GM18909 (cell line): ENCODE results near the gene NPIPA7.
"Not testable (repeated sequence)": the region's sequence is repeated elsewhere in the genome, so short reads cannot be mapped to it uniquely, and the experiment has no call there.

Source experiments
- ATAC-seq: cut with Tn5 transposase; IDR thresholded peaks from one replicate; pipeline ENCODE4 v1.9.1; 2021; ENCODE audit warnings: mild to moderate bottlenecking; ENCODE audit not compliant: unreplicated experiment, poor library complexity

Gene NPIPA7

GRCh38 chr16:16378840-16379239 lies at the start of gene NPIPA7:
Gene NPIPA7 (plus strand): TSS chr16:16379140. CDS start chr16:16379245, 105 bp downstream.
- not testable (repeated sequence) for ATAC-seq

DNA sequence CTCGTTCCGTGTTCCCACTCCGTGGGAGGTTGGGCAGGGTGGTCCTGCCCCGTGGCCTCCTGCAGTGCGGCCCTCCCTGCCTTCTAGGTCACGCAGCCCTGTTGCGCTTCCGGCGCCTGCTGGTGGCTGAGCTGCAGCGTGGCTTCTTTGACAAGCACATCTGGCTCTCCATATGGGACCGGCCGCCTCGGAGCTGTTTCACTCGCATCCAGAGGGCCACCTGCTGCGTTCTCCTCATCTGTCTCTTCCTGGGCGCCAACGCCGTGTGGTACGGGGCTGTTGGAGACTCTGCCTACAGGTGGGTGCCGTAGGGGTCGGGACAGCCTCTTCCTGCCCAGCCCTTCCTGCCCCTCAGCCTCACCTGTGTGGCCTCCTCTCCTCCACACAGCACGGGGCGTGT lies 47.5 kb upstream of the NPIPA7 start:
- not testable (repeated sequence) for ATAC-seq

GRCh38 chr16:16357556-16357955 lies 21.4 kb upstream of the NPIPA7 start:
- not testable (repeated sequence) for ATAC-seq

DNA sequence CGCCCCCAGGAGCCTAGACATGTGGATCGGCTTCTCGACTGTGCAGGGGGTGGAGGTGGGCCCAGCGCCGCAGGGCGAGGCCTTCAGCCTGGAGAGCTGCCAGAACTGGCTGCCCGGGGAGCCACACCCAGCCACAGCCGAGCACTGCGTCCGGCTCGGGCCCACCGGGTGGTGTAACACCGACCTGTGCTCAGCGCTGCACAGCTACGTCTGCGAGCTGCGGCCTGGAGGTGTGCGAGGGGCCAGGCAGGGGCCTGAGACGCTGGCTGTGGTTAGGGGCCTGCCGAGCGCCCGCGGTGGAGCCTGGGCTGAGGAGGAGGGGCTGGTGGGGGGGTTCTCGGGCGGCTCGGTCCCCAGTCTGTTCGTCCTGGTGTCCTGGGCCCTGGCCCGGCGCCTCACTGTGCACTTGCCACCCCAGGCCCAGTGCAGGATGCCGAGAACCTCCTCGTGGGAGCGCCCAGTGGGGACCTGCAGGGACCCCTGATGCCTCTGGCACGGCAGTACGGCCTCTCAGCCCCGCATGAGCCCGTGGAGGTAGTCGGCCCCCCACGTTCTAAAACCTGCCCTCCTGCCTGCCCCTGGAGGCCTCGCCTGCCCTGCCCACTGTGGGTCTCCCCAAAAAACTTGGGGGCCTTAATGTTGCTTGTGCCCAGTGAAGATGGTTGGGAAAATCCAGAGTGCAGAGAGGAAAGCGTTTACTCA lies 20.2 kb upstream of the NPIPA7 start:
- not testable (repeated sequence) for ATAC-seq

- not testable (repeated sequence) for ATAC-seq
Measured at GRCh38 chr16:16363595-16363994, 15.3 kb upstream of the NPIPA7 start.

- ATAC-seq, result not testable (repeated sequence)
Measured at GRCh38 chr16:16364100-16364499, 14.8 kb upstream of the NPIPA7 start.

- not testable (repeated sequence) for ATAC-seq
Measured at GRCh38 chr16:16364701-16365100, 14.2 kb upstream of the NPIPA7 start.

DNA sequence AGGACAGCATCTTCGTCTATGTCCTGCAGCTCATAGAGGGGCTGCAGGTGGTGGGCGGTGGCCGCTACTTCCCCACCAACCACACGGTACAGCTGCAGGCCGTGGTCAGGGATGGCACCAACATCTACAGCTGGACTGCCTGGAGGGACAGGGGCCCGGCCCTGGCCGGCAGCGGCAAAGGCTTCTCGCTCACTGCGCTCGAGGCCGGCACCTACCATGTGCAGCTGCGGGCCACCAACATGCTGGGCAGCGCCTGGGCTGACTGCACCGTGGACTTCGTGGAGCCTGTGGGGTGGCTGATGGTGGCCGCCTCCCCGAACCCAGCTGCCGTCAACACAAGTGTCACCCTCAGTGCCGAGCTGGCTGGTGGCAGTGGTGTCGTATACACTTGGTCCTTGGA lies 13.6 kb upstream of the NPIPA7 start:
- ATAC-seq, result not testable (repeated sequence)

DNA sequence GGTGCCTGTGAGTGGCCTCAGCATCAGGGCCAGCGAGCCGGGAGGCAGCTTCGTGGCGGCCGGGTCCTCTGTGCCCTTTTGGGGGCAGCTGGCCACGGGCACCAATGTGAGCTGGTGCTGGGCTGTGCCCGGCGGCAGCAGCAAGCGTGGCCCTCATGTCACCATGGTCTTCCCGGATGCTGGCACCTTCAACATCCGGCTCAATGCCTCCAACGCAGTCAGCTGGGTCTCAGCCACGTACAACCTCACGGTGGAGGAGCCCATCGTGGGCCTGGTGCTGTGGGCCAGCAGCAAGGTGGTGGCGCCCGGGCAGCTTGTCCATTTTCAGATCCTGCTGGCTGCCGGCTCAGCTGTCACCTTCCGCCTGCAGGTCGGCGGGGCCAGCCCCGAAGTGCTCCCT lies 13.1 kb upstream of the NPIPA7 start:
- ATAC-seq, result not testable (repeated sequence)

- not testable (repeated sequence) for ATAC-seq
Measured at GRCh38 chr16:16366552-16367284, 12.2 kb upstream of the NPIPA7 start.

GRCh38 chr16:16367285-16367628 lies 11.7 kb upstream of the NPIPA7 start:
- not testable (repeated sequence) for ATAC-seq

DNA sequence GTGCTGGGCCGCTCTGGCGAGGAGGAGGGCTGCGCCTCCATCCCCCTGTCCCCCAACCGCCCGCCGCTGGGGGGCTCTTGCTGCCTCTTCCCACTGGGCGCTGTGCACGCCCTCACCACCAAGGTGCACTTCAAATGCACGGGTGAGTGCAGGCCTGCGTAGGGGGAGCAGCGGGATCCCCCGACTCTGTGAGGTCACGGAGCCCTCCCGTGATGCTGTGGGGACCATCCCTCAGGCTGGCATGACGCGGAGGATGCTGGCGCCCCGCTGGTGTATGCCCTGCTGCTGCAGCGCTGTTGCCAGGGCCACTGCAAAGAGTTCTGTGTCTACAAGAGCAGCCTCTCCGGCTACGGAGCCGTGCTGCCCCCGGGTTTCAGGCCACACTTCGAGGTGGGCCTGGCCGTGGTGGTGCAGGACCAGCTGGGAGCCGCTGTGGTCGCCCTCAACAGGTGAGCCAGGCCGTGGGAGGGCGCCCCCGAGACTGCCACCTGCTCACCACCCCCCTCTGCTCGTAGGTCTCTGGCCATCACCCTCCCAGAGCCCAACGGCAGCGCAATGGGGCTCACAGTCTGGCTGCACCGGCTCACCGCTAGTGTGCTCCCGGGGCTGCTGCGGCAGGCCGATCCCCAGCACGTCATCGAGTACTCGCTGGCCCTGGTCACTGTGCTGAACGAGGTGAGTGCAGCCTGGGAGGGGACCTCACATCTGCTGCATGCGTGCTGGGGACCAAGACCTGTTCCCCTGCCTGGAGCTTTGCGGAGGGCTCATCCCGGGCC lies 9.7 kb upstream of the NPIPA7 start:
- not testable (repeated sequence) for ATAC-seq

DNA sequence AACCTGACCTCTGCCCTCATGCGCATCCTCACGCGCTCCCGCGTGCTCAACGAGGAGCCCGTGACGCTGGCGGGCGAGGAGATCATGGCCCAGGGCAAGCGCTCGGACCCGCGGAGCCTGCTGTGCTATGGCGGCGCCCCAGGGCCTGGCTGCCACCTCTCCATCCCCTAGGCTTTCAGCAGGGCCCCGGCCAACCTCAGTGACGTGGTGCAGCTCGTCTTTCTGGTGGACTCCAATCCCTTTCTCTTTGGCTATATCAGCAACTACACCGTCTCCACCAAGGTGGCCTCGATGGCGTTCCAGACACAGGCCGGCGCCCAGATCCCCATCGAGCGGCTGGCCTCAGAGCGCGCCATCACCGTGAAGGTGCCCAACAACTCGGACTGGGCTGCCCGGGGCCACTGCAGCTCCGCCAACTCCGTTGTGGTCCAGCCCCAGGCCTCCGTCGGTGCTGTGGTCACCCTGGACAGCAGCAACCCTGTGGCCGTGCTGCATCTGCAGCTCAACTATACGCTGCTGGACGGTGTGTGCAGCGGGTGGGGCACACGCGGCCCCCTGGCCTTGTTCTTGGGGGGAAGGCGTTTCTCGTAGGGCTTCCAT lies 7.7 kb upstream of the NPIPA7 start:
- not testable (repeated sequence) for ATAC-seq

DNA sequence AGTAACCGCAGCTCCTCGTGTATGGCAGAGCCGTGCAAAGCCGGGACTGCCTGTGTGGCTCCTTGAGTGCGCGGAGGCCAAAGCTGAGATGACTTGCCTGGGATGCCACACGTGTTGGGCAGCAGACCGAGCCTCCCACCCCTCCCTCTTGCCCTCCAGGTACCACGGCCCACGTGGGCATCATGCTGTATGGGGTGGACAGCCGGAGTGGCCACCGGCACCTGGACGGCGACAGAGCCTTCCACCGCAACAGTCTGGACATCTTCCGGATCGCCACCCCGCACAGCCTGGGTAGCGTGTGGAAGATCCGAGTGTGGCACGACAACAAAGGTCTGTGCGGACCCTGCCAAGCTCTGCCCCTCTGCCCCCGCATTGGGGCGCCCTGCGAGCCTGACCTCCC lies 4.7 kb upstream of the NPIPA7 start:
- not testable (repeated sequence) for ATAC-seq

DNA sequence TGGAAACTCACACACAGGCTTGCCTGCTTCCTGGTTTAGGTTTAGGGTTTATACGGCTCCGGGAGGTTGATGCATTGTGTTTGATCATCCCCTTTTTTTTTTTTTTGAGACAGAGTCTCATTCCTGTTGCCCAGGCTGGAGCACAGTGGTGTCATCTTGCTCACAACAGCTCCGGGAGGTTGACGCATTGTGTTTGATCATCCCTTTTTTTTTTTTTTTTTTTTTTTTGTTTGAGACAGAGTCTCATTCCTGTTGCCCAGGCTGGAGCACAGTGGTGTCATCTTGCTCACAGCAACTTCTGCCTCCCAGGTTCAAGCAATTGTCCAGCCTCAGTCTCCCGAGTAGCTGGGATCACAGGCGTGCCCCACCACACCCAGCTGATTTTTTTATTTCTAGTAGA lies 20.7 kb downstream of the NPIPA7 start:
- ATAC-seq, result not testable (repeated sequence)

DNA sequence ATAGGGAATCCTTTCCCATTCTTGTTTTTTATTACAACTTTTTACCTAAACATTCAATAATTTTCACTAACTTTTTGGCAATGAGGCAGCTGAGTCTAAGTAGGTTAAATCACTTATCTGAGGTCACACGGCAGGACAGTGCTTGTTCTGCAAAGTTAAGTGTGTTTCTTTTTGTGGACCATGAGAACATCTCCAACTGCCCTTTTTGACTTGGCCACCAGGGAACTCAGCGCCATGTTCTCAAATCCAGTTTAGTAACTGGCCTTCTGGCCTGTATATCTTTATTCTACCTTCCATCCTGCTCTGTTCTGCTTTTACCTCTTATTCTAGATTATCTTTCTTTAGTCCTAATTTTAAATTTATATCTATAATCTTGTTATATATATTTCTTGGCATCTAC lies 23.4 kb downstream of the NPIPA7 start:
- not testable (repeated sequence) for ATAC-seq

GRCh38 chr16:16404283-16404682 lies 25.3 kb downstream of the NPIPA7 start:
- not testable (repeated sequence) for ATAC-seq

DNA sequence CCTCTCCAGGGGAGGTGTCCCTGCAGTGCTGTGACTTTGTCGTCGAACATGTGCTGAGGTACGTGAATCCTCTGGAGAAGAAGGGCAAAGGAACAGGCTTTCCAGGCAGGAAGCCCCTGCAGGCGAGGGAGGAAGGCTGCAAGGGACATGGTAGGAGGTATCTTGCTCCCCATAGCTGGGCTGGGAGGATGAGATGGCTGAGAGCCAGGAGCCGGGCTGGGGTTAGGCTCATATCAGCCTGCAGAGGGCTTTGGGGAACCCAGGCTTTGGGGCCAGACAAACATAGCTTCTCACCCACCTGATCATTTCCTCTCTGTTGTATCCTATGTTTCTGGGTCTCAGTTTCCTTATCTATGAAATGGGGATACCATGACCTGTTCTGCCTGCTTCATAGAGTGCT lies 26.5 kb downstream of the NPIPA7 start:
- not testable (repeated sequence) for ATAC-seq

- not testable (repeated sequence) for ATAC-seq
Measured at GRCh38 chr16:16408430-16408829, 29.5 kb downstream of the NPIPA7 start.

DNA sequence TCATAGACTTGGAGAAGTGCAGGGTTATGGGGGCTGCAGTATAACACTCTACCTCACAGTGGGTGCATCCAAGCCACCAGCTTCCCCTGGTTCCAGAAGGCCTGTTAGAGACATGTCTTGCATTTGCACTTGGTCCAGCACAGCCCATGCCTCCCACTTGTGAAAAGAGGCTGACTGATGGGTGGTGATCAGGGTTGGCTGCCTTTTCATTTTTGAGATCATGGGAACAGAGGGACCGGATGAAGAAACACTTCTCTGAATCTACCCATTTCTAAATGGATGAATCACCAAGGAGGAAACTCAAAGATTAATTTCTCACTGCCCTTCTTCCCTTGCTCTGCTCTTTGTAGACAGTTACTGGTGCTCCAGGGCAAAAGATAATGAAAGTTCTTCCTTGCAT lies 34.8 kb downstream of the NPIPA7 start:
- ATAC-seq, result not testable (repeated sequence)
